Effector memory CD4-positive, alpha-beta T cell (primary cell): ENCODE results near the gene KIR3DL1.

ENCODE experiments used
- DNase-seq, 3 donors: peaks; one replicate each; pipeline ENCODE4 v3.0.0-alpha.2; 2020
- H3K27ac ChIP-seq: 2 replicates; pipeline ENCODE4 v1.7.0; 2013; ENCODE audit warnings: mild to moderate bottlenecking, low read length, moderate library complexity; ENCODE audit not compliant: insufficient read depth, poor library complexity, severe bottlenecking
- H3K27me3 ChIP-seq: replicated peaks from 2 replicates; pipeline ENCODE4 v1.7.0; 2013; ENCODE audit warnings: mild to moderate bottlenecking, low read length; ENCODE audit not compliant: insufficient read depth, control insufficient read depth, poor library complexity, severe bottlenecking
- H3K36me3 ChIP-seq: 2 replicates; pipeline ENCODE4 v1.7.0; 2013; ENCODE audit warnings: mild to moderate bottlenecking, low read length, moderate library complexity; ENCODE audit not compliant: control insufficient read depth, insufficient read depth
- H3K4me1 ChIP-seq: 2 replicates; pipeline ENCODE4 v1.7.0; 2013; ENCODE audit warnings: low read length, mild to moderate bottlenecking; ENCODE audit not compliant: control insufficient read depth, insufficient read depth, poor library complexity, severe bottlenecking
- H3K4me3 ChIP-seq: 2 replicates; pipeline ENCODE4 v1.7.0; 2013; ENCODE audit warnings: low read length, low read depth, mild to moderate bottlenecking; ENCODE audit not compliant: insufficient read depth, poor library complexity, severe bottlenecking
- H3K9me3 ChIP-seq: 2 replicates; pipeline ENCODE4 v1.7.0; 2013; ENCODE audit warnings: mild to moderate bottlenecking, low read length, moderate library complexity; ENCODE audit not compliant: control insufficient read depth

The KIR3DL1 gene

GRCh38 chr19:54877471-54877870, 61.2 kb downstream of the KIR3DL1 start:
- H3K9me3 ChIP-seq: no peaks in the 10 kb centered on the region

More at GRCh38 chr19:54877471-54877870, 61.2 kb downstream of the KIR3DL1 start:
- Histone ChIP-seq H3K27ac (no peak overlapping the region), H3K4me3 (no peak overlapping the region), H3K27me3 (peaks cover 4% of the 10 kb centered on the region), H3K4me1 (no peaks in the 10 kb centered on the region), H3K36me3 (no peaks in the 10 kb centered on the region)
- DNase-seq: no peak
